K562 (cell line): ENCODE data around the gene LENG9. TPM values are rescaled to one million over a fixed set of nuclear protein-coding genes. Genes with fewer than 3 reads are reported as not detected.

ENCODE experiments used
- ATAC-seq: fragments of 200-7000 bp; cut with Tn5 transposase; 3 replicates; pipeline ENCODE4 v1.9.1; 2020; ENCODE audit warnings: moderate library complexity
- BruUV-seq: library from RNA; stranded (reverse); fragments of 400-500 nt; replicated peaks from 2 replicates; lab custom pipeline; 2021; lab: Mats Ljungman, UMichigan
- CTCF ChIA-PET: fragments of 300-600 bp; formaldehyde crosslinking; extraction: SDS; loops from one replicate; lab custom pipeline; 2021; ENCODE audit warnings: low intra/inter-chr PET ratio; lab: Yijun Ruan, JAX
- POLR2A ChIA-PET: fragments of 300-600, 350-650 bp; sonication (Branson Sonifier 250); formaldehyde crosslinking; extraction: SDS; loops from one replicate; lab custom pipeline; 2021; ENCODE audit warnings: antibody characterized with exemption, inconsistent platforms; lab: Yijun Ruan, JAX
- DNase-seq, 4 experiments: peaks; one replicate each; pipeline versions ENCODE4 v3.0.0 to v3.0.0-alpha.2; 2011 to 2018; ENCODE audit warnings: low spot score in 3 of 4, mixed read lengths in 3 of 4; ENCODE audit errors: extremely low read depth in 1 of 4
- FAIRE-seq: peaks from 2 replicates; lab custom pipeline; 2011; peaks lifted over from hg19 to GRCh38; lab: Jason Lieb, UNC
- H2AFZ ChIP-seq: 2 replicates; pipeline ENCODE4 v1.6.0; 2011; ENCODE audit warnings: low read depth, low read length, control low read depth, inconsistent platforms
- H3K27ac ChIP-seq: fragments of 200-600 bp; 3 replicates; pipeline ENCODE4 v1.8.0; 2011; ENCODE audit warnings: low read depth, mild to moderate bottlenecking, control low read depth, inconsistent platforms, low read length, moderate library complexity, mixed read lengths; ENCODE audit errors: extremely low read depth
- H3K27me3 ChIP-seq, 2 experiments: fragments of 300-600 bp in 1 of 2; 2 replicates in 1 of 2; 3 replicates in 1 of 2; pipeline versions ENCODE4 v1.6.0 to v1.8.0; 2011; ENCODE audit warnings: inconsistent platforms in 2 of 2, low read length in 2 of 2, mild to moderate bottlenecking in 1 of 2, mixed read lengths in 1 of 2, moderate library complexity in 1 of 2; ENCODE audit not compliant: control insufficient read depth in 2 of 2, insufficient read depth in 2 of 2
- H3K36me3 ChIP-seq: fragments of 300-600 bp; 3 replicates; pipeline ENCODE4 v1.8.0; 2011; ENCODE audit warnings: mild to moderate bottlenecking, low read length, inconsistent platforms; ENCODE audit not compliant: control insufficient read depth, insufficient read depth
- H3K4me1 ChIP-seq, 2 experiments: fragments of 200-600 bp in 1 of 2; replicated peaks in 1 of 2; 2 replicates in 1 of 2; 3 replicates in 1 of 2; pipeline versions ENCODE4 v1.5.1 to v1.8.0; 2011; ENCODE audit warnings: inconsistent platforms in 2 of 2, low read length in 2 of 2, mild to moderate bottlenecking in 1 of 2, mixed read lengths in 1 of 2, moderate library complexity in 1 of 2; ENCODE audit not compliant: control insufficient read depth in 2 of 2, insufficient read depth in 2 of 2
- H3K4me2 ChIP-seq: 2 replicates; pipeline ENCODE4 v1.6.1; 2011; ENCODE audit warnings: low read length, control low read depth, inconsistent platforms, mixed read lengths; ENCODE audit not compliant: insufficient read depth
- H3K4me3 ChIP-seq: fragments of 200-600 bp; sonication (generic), shearing (Covaris generic); 2 replicates; pipeline ENCODE4 v1.5.1; 2016; ENCODE audit warnings: control low read depth, inconsistent platforms
- H3K79me2 ChIP-seq: fragments of 200-600 bp; 3 replicates; pipeline ENCODE4 v1.8.0; 2011; ENCODE audit warnings: low read length, inconsistent platforms; ENCODE audit not compliant: control insufficient read depth, insufficient read depth
- H3K9ac ChIP-seq, 2 experiments: 2 replicates each; pipeline versions ENCODE4 v1.6.0 to v1.6.1; 2011; ENCODE audit warnings: low read depth in 2 of 2, low read length in 2 of 2, control low read depth in 1 of 2, inconsistent platforms in 1 of 2, mild to moderate bottlenecking in 1 of 2, mixed read lengths in 1 of 2; ENCODE audit not compliant: insufficient read depth in 1 of 2
- H3K9me1 ChIP-seq: one replicate; pipeline ENCODE4 v1.6.0; 2011; ENCODE audit warnings: inconsistent platforms, mild to moderate bottlenecking, low read length, moderate library complexity; ENCODE audit not compliant: control insufficient read depth, insufficient read depth
- H3K9me3 ChIP-seq: replicated peaks from 2 replicates; pipeline ENCODE4 v1.5.1; 2011; ENCODE audit warnings: low read depth, low read length, inconsistent platforms; ENCODE audit not compliant: control insufficient read depth, insufficient read depth
- H4K20me1 ChIP-seq: replicated peaks from 2 replicates; pipeline ENCODE4 v1.6.1; 2011; ENCODE audit warnings: low read length, inconsistent platforms, mixed read lengths; ENCODE audit not compliant: control insufficient read depth, insufficient read depth
- POLR2G ChIP-seq: fragments of 200-400 bp; formaldehyde crosslinking; IDR thresholded peaks from 2 replicates; pipeline ENCODE4 v1.6.1; 2017; ENCODE audit warnings: low read depth, mild to moderate bottlenecking, antibody characterized with exemption, low read length, moderate library complexity
- ZBTB33 ChIP-seq: sonication (generic); formaldehyde crosslinking; IDR thresholded peaks from 2 replicates; pipeline ENCODE4 v1.8.1; 2023; ENCODE audit warnings: mild to moderate bottlenecking, missing genetic modification reagents
- ZNF197 ChIP-seq: fragments of 200-800 bp; sonication (Bioruptor generic); IDR thresholded peaks from 2 replicates; pipeline ENCODE4 v1.6.1; 2016; ENCODE audit warnings: low read depth, missing genetic modification characterization, missing compliant biosample characterization
- WGBS: fragments of 100-300 bp; shearing (Covaris generic); methylation state at CpG from one replicate; pipeline ENCODE4 v1.1.6; 2016; ENCODE audit warnings: low coverage, mixed read lengths; ENCODE audit not compliant: insufficient coverage; ENCODE audit errors: missing lambda C conversion rate; 5-methylcytosine and 5-hydroxymethylcytosine counted together
- in situ Hi-C: fragments of 300-500 bp; cut with MboI; formaldehyde crosslinking; loops from 4 replicates; pipeline ENCODE4 v1.15.0; 2018; ENCODE audit warnings: inconsistent platforms, mixed read lengths
- intact Hi-C: fragments of 100-400 bp; cut with micrococcal nuclease; formaldehyde crosslinking; loops from 2 replicates; pipeline ENCODE4 v1.14.2; 2022
- polyA plus RNA-seq, 8 experiments: library from polyadenylated mRNA; depleted of rRNA in 4 of 8; stranded (reverse) in 5 of 8; unstranded in 3 of 8; fragments of >200 nt; fragmentation: Nextera tagmentation in 2 of 8; fragmentation: Illumina TruSeq in 1 of 8; extraction: Ambion mirVana in 2 of 8; extraction: Trizol in 1 of 8; gene quantifications; 2 replicates each; pipeline versions ENCODE4 v1.2.1 to v1.2.3, GENCODE V29; 2011 to 2014; ENCODE audit warnings: inconsistent platforms in 1 of 8, missing spikeins in 1 of 8
- total RNA-seq, 7 experiments: library from RNA; depleted of rRNA in 6 of 7; stranded (reverse); fragments of >200 nt in 6 of 7; fragmentation: Illumina TruSeq in 2 of 7; extraction: Trizol in 2 of 7; gene quantifications; 2 replicates each; pipeline versions ENCODE4 v1.2.1 to v1.2.3, GENCODE V29; 2011 to 2021; ENCODE audit warnings: low replicate concordance in 1 of 7

Gene LENG9
- total and polyA plus RNA-seq, 9 of the 15 experiments (the other 6 are each of a cell fraction or from before 2014, with no cell fraction given), result 0.06 to 0.64 (median 0.33) TPM; not detected in 1

- 96% methylated on average over 27 of the region's 40 CpGs for WGBS
- Histone ChIP-seq H3K79me2 (peaks cover 34% of the 10 kb centered on the region), H3K9me1 (peaks cover 11% of the 10 kb centered on the region), H3K4me3 (no peak overlapping the region), H4K20me1 (peaks cover 32% of the 10 kb centered on the region), H3K36me3 (peaks cover 98% of the 10 kb centered on the region), H3K9ac (no peak overlapping the region), H3K27ac (no peak overlapping the region), H3K27me3 (no peaks in the 10 kb centered on the region), H2AFZ (no peak overlapping the region), H3K4me2 (no peak overlapping the region), H3K9me3 (no peaks in the 10 kb centered on the region), H3K4me1 (peaks cover 7 to 27% of the 10 kb centered on the region in 2 experiments; a peak in 4 of 5 replicates)
- TF ChIP-seq ZNF197 (CRISPR knock-in tag), result no peak
- 0 out of 2 replicates have a peak, but pooled peaks have one; percentile 20 for TF ChIP-seq ZBTB33 (CRISPR knock-in tag)
- peak; percentile 10; the same call in 1 of the 2 replicates for TF ChIP-seq POLR2G
- in situ Hi-C loops, result no loop called here
- intact Hi-C loops, result no loop called here
- CTCF ChIA-PET, result no interaction called here
- POLR2A ChIA-PET, result interaction anchor here (3.4 kb wide), 1 partner anchor 7 kb away, joined by 34 read pairs; the partner anchor contains the start of gene LENG9
- FAIRE-seq (no peak), ATAC-seq (no peak), DNase-seq (peak in 1 of 4 experiments; percentile 19)
- BruUV-seq, result no TSS peak
Observed at GRCh38 chr19:54455786-54456422, 7.7 kb downstream of the LENG9 start.
